ENCODE data around the gene PRIMPOL. TPM values are rescaled to one million over a fixed set of nuclear protein-coding genes. Genes with fewer than 3 reads are reported as not detected.
"Not testable (repeated sequence)": the region's sequence is repeated elsewhere in the genome, so short reads cannot be mapped to it uniquely, and the experiment has no call there.

Gene PRIMPOL
- total and polyA plus RNA-seq, 4 experiments from 2014 or later, result 14.0 to 23.2 (median 20.9) TPM

- Mint-ChIP-seq H3K36me3 (peaks cover 13 to 35% of the 10 kb centered on the region in 2 donors), H3K4me3 (peak overlapping the region; percentile 90 to 98 (median 96)), H3K27me3 (no peaks in the 10 kb centered on the region), H3K4me1 (peaks cover 48 to 59% (median 54%) of the 10 kb centered on the region in 4 donors), H3K9me3 (no peaks in the 10 kb centered on the region), H3K27ac (peak overlapping the region; percentile 90 to 97 (median 95))
- Histone ChIP-seq H3K4me1 (ENCODE audit: insufficient read depth, low read length) (peaks cover 55% of the 10 kb centered on the region), H3K4me3 (ENCODE audit: low read length in 2 of 2) (peak overlapping the region; percentile 59 to 68), H3K36me3 (ENCODE audit: insufficient read depth, low read length) (peaks cover 5% of the 10 kb centered on the region), H3K27ac (ENCODE audit: low read depth, low read length) (peak overlapping the region; percentile 88), H3K9me3 (ENCODE audit: control insufficient read depth in 1 of 2, low read length in 2 of 2) (no peaks in the 10 kb centered on the region), H3K27me3 (ENCODE audit: insufficient read depth, low read length) (no peaks in the 10 kb centered on the region)
- ChIA-PET POLR2A (ENCODE audit: partially characterized antibody) (interaction anchor here (0.8 to 4.0 kb wide), 18 partner anchors 11 to 1143 kb away, joined by 3 to 48 read pairs (median 10); partner anchors contain the start of genes ACSL1, ANKRD37, CENPU and ING2), CTCF (ENCODE audit: partially characterized antibody) (interaction anchor here (0.6 to 3.8 kb wide), 7 partner anchors 12 to 384 kb away, joined by 3 to 16 read pairs (median 9); partner anchors contain the start of gene CENPU)
- peak; percentile 38 to 52 (median 46) for DNase-seq
- intact Hi-C loops (cut with micrococcal nuclease), result loop anchor here (1.0 to 5.0 kb wide), 16 partner anchors 86 to 1141 kb away; partner anchors contain the start of genes CCDC110, CENPU, ING2 and IRF2
Observed at GRCh38 chr4:184648313-184649025, 1.1 kb upstream of the PRIMPOL start.

DNA sequence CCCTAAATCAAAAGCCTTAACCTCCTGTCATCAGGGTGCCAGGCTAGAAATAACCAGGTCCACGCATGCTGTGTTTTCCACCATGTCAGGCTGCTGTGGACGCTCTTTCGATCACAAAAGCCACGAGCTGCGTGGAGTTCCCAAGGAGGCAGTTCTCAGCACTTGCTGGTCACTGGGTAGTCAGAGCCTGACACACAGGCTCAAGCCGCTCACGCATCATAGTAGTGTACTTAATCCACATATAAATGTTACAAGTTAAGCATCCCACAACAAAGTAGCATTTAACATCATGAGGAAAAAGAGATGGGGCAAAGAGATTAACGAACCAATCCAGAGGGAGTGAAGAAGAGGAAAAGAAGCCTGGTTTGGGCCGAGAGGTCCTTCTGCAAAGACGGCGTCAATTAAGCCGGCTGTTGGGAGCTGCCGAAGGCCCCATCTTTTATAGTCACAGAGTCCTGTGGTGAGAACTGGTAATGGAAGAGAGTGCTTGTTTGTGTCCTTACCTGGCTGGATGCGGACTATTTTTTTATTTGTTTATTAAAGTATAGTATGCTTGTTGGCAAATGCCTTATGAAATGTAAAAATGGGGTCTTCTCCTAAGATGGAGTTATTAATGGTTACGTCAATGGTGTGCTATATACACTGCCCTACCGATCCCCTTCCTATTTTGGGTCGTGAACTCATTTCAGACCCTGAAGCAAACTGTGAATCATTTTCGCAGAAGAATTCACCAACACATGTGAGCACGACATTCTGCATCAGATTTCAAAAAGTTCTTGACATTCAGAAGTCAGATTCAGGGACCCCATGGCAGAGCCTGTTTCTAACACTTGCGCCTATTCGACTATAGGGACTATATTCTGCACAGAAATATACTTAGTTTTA lies 675 bp downstream of the PRIMPOL start:
- Histone ChIP-seq H3K4me3 (ENCODE audit: low read length in 2 of 2) (peak overlapping the region; percentile 81 to 85), H3K4me1 (ENCODE audit: insufficient read depth, low read length) (peaks cover 41% of the 10 kb centered on the region), H3K9me3 (ENCODE audit: control insufficient read depth in 1 of 2, low read length in 2 of 2) (no peaks in the 10 kb centered on the region), H3K27ac (ENCODE audit: low read depth, low read length) (peak overlapping the region; percentile 65), H3K36me3 (ENCODE audit: insufficient read depth, low read length) (peaks cover 5% of the 10 kb centered on the region), H3K27me3 (ENCODE audit: insufficient read depth, low read length) (no peaks in the 10 kb centered on the region)
- peak in 3 of 5 donors; percentile 11 to 47 (median 21) for DNase-seq
- Mint-ChIP-seq H3K36me3 (peaks cover 8 to 28% of the 10 kb centered on the region in 2 donors), H3K4me3 (peak overlapping the region; percentile 88 to 97 (median 92)), H3K4me1 (peaks cover 41 to 48% (median 46%) of the 10 kb centered on the region in 4 donors), H3K27me3 (no peaks in the 10 kb centered on the region), H3K27ac (peak overlapping the region; percentile 78 to 96 (median 89)), H3K9me3 (no peaks in the 10 kb centered on the region)
- ChIA-PET CTCF (ENCODE audit: partially characterized antibody) (interaction anchor here (0.7 to 3.8 kb wide), 7 partner anchors 14 to 386 kb away, joined by 3 to 16 read pairs (median 9); partner anchors contain the start of gene CENPU), POLR2A (ENCODE audit: partially characterized antibody) (interaction anchor here (0.9 to 4.0 kb wide), 18 partner anchors 10 to 1145 kb away, joined by 3 to 48 read pairs (median 10); partner anchors contain the start of genes ACSL1, ANKRD37, CENPU and ING2)
- intact Hi-C loops (cut with micrococcal nuclease), result loop anchor here (1.0 to 5.0 kb wide), 16 partner anchors 84 to 1143 kb away; partner anchors contain the start of genes CCDC110, CENPU, ING2 and IRF2

GRCh38 chr4:184651899-184652298 lies 2.4 kb downstream of the PRIMPOL start:
- intact Hi-C loops (cut with micrococcal nuclease), result no loop called here
- Histone ChIP-seq H3K36me3 (ENCODE audit: insufficient read depth, low read length) (no peaks in the 10 kb centered on the region), H3K9me3 (ENCODE audit: control insufficient read depth in 1 of 2, low read length in 2 of 2) (no peaks in the 10 kb centered on the region), H3K4me1 (ENCODE audit: insufficient read depth, low read length) (peaks cover 24% of the 10 kb centered on the region), H3K27me3 (ENCODE audit: insufficient read depth, low read length) (no peaks in the 10 kb centered on the region), H3K4me3 (ENCODE audit: low read length in 2 of 2) (no peak overlapping the region), H3K27ac (ENCODE audit: low read depth, low read length) (no peak overlapping the region)
- Mint-ChIP-seq H3K9me3 (no peaks in the 10 kb centered on the region), H3K27ac (peak overlapping the region; percentile 19 to 77 (median 49)), H3K36me3 (peaks cover 6 to 17% of the 10 kb centered on the region in 2 donors), H3K27me3 (no peaks in the 10 kb centered on the region), H3K4me1 (peaks cover 31 to 33% (median 32%) of the 10 kb centered on the region in 4 donors), H3K4me3 (peak overlapping the region in 1 of 8 donors; percentile 1)
- no peak for DNase-seq
- ChIA-PET POLR2A (ENCODE audit: partially characterized antibody) (no interaction called here), CTCF (ENCODE audit: partially characterized antibody) (no interaction called here)

DNA sequence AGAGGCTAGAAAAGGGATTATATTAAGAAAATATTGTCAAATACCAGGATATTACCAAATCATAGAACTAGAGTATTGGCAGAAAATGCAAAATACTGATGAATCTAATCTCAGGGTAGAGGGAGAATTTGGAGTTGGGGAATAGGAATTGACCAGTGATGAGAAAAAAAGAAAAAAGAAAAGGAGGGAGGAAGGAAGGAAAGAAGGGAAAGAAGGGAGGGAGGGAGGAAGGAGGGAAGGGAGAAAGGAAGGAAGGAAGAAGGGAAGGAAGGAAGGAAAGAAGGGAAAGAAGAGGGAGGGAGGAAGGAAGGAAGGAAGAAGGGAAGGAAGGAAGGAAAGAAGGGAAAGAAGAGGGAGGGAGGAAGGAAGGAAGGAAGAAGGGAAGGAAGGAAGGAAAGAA lies 3.1 kb downstream of the PRIMPOL start:
- Mint-ChIP-seq H3K36me3 (peaks cover 8 to 17% of the 10 kb centered on the region in 2 donors), H3K4me1 (peaks cover 23 to 25% (median 24%) of the 10 kb centered on the region in 4 donors)
- H3K9me3 ChIP-seq (ENCODE audit: control insufficient read depth in 1 of 2, low read length in 2 of 2); POLR2A ChIA-PET (ENCODE audit: partially characterized antibody); H3K36me3 ChIP-seq (ENCODE audit: insufficient read depth, low read length); intact Hi-C loops (cut with micrococcal nuclease); DNase-seq; H3K9me3 Mint-ChIP-seq; H3K27ac Mint-ChIP-seq; H3K27ac ChIP-seq (ENCODE audit: low read depth, low read length); H3K4me3 Mint-ChIP-seq; H3K4me3 ChIP-seq (ENCODE audit: low read length in 2 of 2); CTCF ChIA-PET (ENCODE audit: partially characterized antibody); H3K27me3 ChIP-seq (ENCODE audit: insufficient read depth, low read length); H3K27me3 Mint-ChIP-seq: not testable (repeated sequence)
- peaks cover 17% of the 10 kb centered on the region for H3K4me1 ChIP-seq (ENCODE audit: insufficient read depth, low read length)

GRCh38 chr4:184653650-184654049 lies 4.1 kb downstream of the PRIMPOL start:
- no peaks in the 10 kb centered on the region for H3K27me3 Mint-ChIP-seq
- POLR2A ChIA-PET (ENCODE audit: partially characterized antibody), result interaction anchor here (1.0 kb wide), 1 partner anchor 179 kb away, joined by 4 read pairs; the partner anchor contains the start of gene IRF2
- CTCF ChIA-PET (ENCODE audit: partially characterized antibody), result no interaction called here
- H3K4me1 Mint-ChIP-seq, result peaks cover 17 to 20% (median 18%) of the 10 kb centered on the region in 4 donors
- no peak for DNase-seq
- Histone ChIP-seq H3K27ac (ENCODE audit: low read depth, low read length) (no peak overlapping the region), H3K4me1 (ENCODE audit: insufficient read depth, low read length) (peaks cover 12% of the 10 kb centered on the region), H3K9me3 (ENCODE audit: control insufficient read depth in 1 of 2, low read length in 2 of 2) (no peaks in the 10 kb centered on the region), H3K4me3 (ENCODE audit: low read length in 2 of 2) (no peak overlapping the region), H3K27me3 (ENCODE audit: insufficient read depth, low read length) (no peaks in the 10 kb centered on the region), H3K36me3 (ENCODE audit: insufficient read depth, low read length) (no peaks in the 10 kb centered on the region)
- peaks cover 8 to 11% of the 10 kb centered on the region in 2 donors for H3K36me3 Mint-ChIP-seq
- H3K4me3 Mint-ChIP-seq, result no peak overlapping the region
- intact Hi-C loops (cut with micrococcal nuclease), result no loop called here
- no peak overlapping the region for H3K27ac Mint-ChIP-seq
- H3K9me3 Mint-ChIP-seq, result no peaks in the 10 kb centered on the region

- Mint-ChIP-seq H3K9me3 (no peaks in the 10 kb centered on the region), H3K27ac (peak overlapping the region in 1 of 7 donors; percentile 53), H3K36me3 (peaks cover 11 to 19% of the 10 kb centered on the region in 2 donors), H3K27me3 (no peaks in the 10 kb centered on the region), H3K4me1 (peaks cover 6 to 10% (median 9%) of the 10 kb centered on the region in 4 donors), H3K4me3 (no peak overlapping the region)
- no peak for DNase-seq
- Histone ChIP-seq H3K27me3 (ENCODE audit: insufficient read depth, low read length) (no peaks in the 10 kb centered on the region), H3K27ac (ENCODE audit: low read depth, low read length) (no peak overlapping the region), H3K4me1 (ENCODE audit: insufficient read depth, low read length) (no peaks in the 10 kb centered on the region), H3K4me3 (ENCODE audit: low read length in 2 of 2) (no peak overlapping the region), H3K9me3 (ENCODE audit: control insufficient read depth in 1 of 2, low read length in 2 of 2) (no peaks in the 10 kb centered on the region), H3K36me3 (ENCODE audit: insufficient read depth, low read length) (no peaks in the 10 kb centered on the region)
- ChIA-PET POLR2A (ENCODE audit: partially characterized antibody) (interaction anchor here (0.6 kb wide), 1 partner anchor 98 kb away, joined by 3 read pairs; no protein-coding TSS in a partner anchor), CTCF (ENCODE audit: partially characterized antibody) (interaction anchor here (0.7 to 1.5 kb wide), 2 partner anchors 10 to 14 kb away, joined by 3 read pairs; no protein-coding TSS in a partner anchor)
- intact Hi-C loops (cut with micrococcal nuclease), result no loop called here
Observed at GRCh38 chr4:184655889-184656869, 6.6 kb downstream of the PRIMPOL start.
